Cardiac septum (tissue), 1 donor: Measurements from ENCODE around the gene TEX29. TPM values are rescaled to one million over a fixed set of nuclear protein-coding genes. Genes with fewer than 3 reads are reported as not detected.

ENCODE experiments used
- DNase-seq: peaks from one replicate; pipeline ENCODE4 v3.0.0-alpha.2; 2020; ENCODE audit warnings: low spot score
- intact Hi-C: fragments of 100-400 bp; cut with DNase I; formaldehyde crosslinking; loops from one replicate; pipeline ENCODE4 v1.14.0; 2022
- total RNA-seq: library from RNA; stranded (reverse); fragmentation: NEBNext Ultra II Directional; extraction: Animal tissue kit (Norgen Biotek cat#: 25700); gene quantifications from one replicate; pipeline ENCODE4 v1.2.1, GENCODE V29; 2021
- donor health status: DM: no; HTN: no; CAD: no.

TEX29 gene
- total RNA-seq, 1 donor from 2014 or later: 0.70 TPM

- no peak for DNase-seq
These were observed 2.7 kb upstream of the TEX29 start for GRCh38 chr13:111317571-111318345.

DNA sequence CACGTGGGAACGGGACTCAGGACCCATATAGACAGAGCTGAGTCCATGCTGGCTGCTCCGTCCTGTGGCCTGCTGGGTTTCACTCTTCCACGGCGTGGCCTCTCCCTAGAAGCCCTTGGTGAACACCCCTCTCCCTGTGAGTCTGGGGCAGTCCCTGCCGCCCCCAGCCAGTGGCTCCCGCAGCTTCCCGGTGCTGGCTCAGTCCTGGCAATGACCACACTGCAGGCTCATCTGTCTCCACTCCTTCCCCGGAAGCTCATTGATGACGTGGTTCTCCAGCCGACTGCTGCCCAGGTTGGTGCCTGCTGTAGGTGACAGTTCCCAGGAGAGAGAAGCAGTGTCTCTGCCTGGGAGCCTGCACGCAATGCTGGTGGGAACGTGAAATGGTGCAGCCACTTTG lies 2.1 kb upstream of the TEX29 start:
- intact Hi-C loops: no loop called here

More at GRCh38 chr13:111317571-111318345, 2.7 kb upstream of the TEX29 start:
- intact Hi-C loops: no loop called here

DNA sequence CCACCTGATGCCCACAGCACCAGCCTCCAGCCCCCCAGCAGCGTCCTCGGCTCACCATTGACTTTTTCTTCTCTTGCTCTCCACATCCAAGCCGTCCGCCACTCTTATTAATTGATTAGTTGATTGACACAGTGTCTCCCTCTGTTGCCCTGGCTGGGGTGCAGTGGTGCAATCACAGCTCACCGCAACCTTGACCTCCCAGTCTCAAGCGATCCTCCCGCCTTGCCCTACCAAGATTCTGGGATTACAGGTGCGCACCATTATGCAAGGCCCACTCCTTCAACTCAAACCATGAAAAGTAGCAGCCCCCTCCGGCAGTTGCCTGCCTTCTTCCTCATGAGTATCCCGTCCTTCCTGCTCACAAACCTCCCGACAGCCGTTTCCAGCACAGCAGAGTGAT lies 921 bp upstream of the TEX29 start:
- DNase-seq: no peak
- intact Hi-C loops: no loop called here

More for the DNA sequence above, 2.1 kb upstream of the TEX29 start:
- DNase-seq: no peak

DNA sequence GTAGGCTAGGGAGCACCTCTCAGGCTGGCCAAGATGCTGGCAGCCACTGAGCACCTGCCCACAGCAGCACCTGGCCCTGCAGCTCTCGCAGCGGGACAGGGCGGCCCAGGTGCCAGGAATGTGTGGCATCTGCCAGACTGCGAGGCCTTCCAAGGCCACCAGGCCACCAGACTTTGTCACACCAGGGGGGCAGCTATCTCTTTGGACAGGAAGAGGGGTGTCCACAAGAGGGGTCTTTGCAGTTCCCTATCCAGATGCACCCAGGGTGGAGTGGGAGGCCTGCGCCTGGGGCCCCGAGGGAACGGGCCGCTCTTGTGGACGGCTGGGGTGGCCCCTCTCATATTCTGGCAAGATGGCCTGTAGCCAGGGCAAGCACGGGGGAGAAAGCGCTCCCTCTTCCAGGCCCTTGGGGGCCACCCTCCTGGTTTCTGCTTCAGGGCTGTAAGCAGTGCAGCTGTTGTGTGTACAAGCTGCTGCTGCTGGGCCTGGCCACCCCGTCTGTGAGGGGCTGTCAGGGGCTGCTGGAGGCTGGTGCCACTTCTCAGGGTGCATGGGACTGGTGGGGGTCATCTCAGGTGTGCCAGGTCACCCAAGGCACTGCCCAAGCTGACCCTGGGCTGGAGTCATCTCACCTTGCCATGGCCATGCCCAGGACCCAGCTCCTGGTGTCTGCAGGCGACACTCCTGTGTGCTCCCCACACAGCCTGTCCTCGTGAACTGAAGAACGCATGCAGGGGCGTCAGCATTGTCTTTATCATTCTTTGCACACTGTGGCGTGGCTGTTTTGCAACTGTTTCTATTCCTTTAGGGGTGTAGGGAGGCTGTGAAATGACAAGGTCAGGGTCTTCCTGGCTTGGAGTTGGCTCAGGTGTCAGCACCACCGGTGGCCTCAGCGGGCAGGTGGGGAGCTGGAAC lies 1.8 kb downstream of the TEX29 start:
- intact Hi-C loops: no loop called here
- peak; percentile 60 for DNase-seq

GRCh38 chr13:111322916-111323331 lies 2.5 kb downstream of the TEX29 start:
- intact Hi-C loops: no loop called here
- DNase-seq: peak; percentile 57

DNA sequence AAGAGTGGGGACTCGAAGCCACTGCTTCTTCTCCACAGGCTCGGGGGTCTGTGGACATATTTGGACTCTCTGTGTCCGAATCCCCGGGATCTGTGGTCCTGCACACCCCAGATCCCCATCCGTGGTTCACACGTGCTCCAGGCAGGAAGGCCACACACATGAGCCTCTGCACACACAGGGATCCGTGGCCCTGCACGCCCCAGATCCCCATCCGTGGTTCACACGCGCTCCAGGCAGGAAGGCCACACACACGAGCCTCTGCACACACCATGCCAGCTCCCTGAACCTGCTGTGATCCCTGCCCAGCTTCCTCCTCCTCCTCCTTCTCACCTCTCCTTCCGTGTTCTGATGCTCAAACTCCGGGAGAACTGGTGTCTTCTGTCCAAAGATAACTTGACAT lies 3.1 kb downstream of the TEX29 start:
- intact Hi-C loops: no loop called here
- DNase-seq: no peak

GRCh38 chr13:111323950-111324651 lies 3.7 kb downstream of the TEX29 start:
- peak; percentile 74 for DNase-seq
- intact Hi-C loops: no loop called here

- intact Hi-C loops: no loop called here
- DNase-seq: no peak
These were observed 4.3 kb downstream of the TEX29 start for GRCh38 chr13:111324736-111325135.

GRCh38 chr13:111325146-111325890 lies 4.9 kb downstream of the TEX29 start:
- intact Hi-C loops: no loop called here
- no peak for DNase-seq

GRCh38 chr13:111325941-111326620 lies 5.6 kb downstream of the TEX29 start:
- peak; percentile 58 for DNase-seq
- intact Hi-C loops: no loop called here

DNA sequence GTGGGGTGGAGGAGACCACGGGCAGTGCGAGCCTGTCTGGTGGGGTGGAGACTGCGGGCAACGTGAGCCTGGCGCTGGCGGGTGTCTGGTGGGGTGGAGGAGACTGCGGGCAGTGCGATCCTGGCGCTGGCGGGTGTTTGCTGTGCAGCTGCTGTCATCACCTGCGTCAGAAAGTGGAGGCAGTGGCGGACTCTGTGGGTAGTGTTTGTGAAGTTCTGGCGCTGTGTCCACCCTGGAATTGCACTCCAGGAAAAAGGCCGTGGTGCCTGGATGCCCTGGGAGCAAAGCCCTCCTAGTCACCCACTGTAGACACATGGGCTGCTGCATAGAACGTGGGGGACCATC lies 6.2 kb downstream of the TEX29 start:
- DNase-seq: peak; percentile 70
- intact Hi-C loops: no loop called here

DNA sequence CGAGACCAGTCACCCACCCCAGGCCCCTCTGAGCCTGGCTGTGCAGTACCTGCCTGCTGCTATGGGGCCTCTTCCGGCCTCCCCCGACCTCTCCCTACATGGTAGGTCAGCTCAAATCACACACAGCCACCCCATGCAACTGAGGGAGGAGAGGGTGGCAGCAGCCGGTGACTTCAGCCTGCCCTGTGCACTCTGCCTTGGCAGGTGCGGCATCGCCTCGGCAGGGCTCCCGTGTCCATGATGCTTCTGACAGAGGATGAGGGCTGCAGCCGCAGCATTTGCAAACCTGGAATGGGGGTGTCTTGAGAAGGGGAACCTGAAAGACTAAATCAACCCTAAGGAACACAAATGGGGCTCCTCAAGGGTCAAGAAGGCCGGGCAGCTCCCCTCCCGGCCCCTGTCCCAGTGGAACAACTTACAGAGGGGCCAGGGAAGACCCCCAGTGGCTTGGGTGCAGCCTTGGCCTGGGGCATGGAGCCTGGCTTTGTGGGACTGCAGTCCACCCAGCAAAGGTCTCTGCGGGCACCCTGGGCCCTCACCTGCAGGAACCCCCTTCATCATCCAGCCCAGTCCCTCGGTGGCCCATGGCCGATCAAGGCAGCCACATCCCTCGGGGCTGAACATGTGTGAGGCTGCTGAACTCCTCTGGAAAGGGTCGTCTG lies 6.7 kb downstream of the TEX29 start:
- no peak for DNase-seq
- intact Hi-C loops: no loop called here

GRCh38 chr13:111327730-111328573 lies 7.5 kb downstream of the TEX29 start:
- intact Hi-C loops: no loop called here
- DNase-seq: no peak

- DNase-seq: no peak
- intact Hi-C loops: no loop called here
These were observed 8.3 kb downstream of the TEX29 start for GRCh38 chr13:111328574-111329410.

- no peak for DNase-seq
- intact Hi-C loops: no loop called here
These were observed 9.2 kb downstream of the TEX29 start for GRCh38 chr13:111329641-111330040.

GRCh38 chr13:111330066-111330610 lies 9.7 kb downstream of the TEX29 start:
- DNase-seq: no peak
- intact Hi-C loops: no loop called here
